H1 (cell line): ENCODE data around the gene GABRG3. TPM values are rescaled to one million over a fixed set of nuclear protein-coding genes. Genes with fewer than 3 reads are reported as not detected.

ENCODE experiments used
- CTCF ChIA-PET: fragments of 300-600 bp; sonication (Branson Sonifier 250); formaldehyde crosslinking; loops from one replicate; lab custom pipeline; 2021; ENCODE audit not compliant: partially characterized antibody; lab: Charles Lee
- POLR2A ChIA-PET: fragments of 300-600 bp; sonication (Branson Sonifier 250); formaldehyde crosslinking; loops from one replicate; lab custom pipeline; 2021; ENCODE audit warnings: inconsistent platforms; ENCODE audit not compliant: partially characterized antibody; lab: Charles Lee
- DNase-seq, 2 experiments: peaks; one replicate each; pipeline versions ENCODE4 v3.0.0 to v3.0.0-alpha.2; 2010 to 2022; ENCODE audit warnings: low spot score in 2 of 2, low read depth in 1 of 2, mixed read lengths in 1 of 2
- FAIRE-seq: peaks from 2 replicates; lab custom pipeline; 2011; peaks lifted over from hg19 to GRCh38; lab: Jason Lieb, UNC
- H2AFZ ChIP-seq: 2 replicates; pipeline ENCODE4 v1.8.1; 2012; ENCODE audit warnings: low read length, inconsistent platforms
- H2AK5ac ChIP-seq: 2 replicates; pipeline ENCODE4 v1.6.1; 2013; ENCODE audit warnings: low read depth, low read length
- H2BK120ac ChIP-seq: replicated peaks from 2 replicates; pipeline ENCODE3; 2013; ENCODE audit warnings: low read depth, low read length, inconsistent platforms
- H2BK12ac ChIP-seq: 2 replicates; pipeline ENCODE4 v1.6.1; 2013; ENCODE audit warnings: low read depth, low read length
- H2BK15ac ChIP-seq: 2 replicates; pipeline ENCODE4 v1.6.1; 2013; ENCODE audit warnings: low read length
- H2BK20ac ChIP-seq: 2 replicates; pipeline ENCODE4 v1.6.1; 2013; ENCODE audit warnings: low read length
- H2BK5ac ChIP-seq: 2 replicates; pipeline ENCODE4 v1.6.1; 2013; ENCODE audit warnings: low read depth, low read length
- H3K14ac ChIP-seq: 2 replicates; pipeline ENCODE4 v1.6.1; 2013; ENCODE audit warnings: inconsistent platforms; ENCODE audit not compliant: insufficient read length
- H3K18ac ChIP-seq: 2 replicates; pipeline ENCODE4 v1.6.1; 2013; ENCODE audit warnings: low read length; ENCODE audit errors: extremely low read depth
- H3K23ac ChIP-seq: 2 replicates; pipeline ENCODE4 v1.6.1; 2013; ENCODE audit warnings: inconsistent platforms; ENCODE audit not compliant: insufficient read length
- H3K23me2 ChIP-seq: 2 replicates; pipeline ENCODE4 v1.6.1; 2013; ENCODE audit warnings: low read depth, low read length
- H3K27ac ChIP-seq: 2 replicates; pipeline ENCODE4 v1.6.1; 2011; ENCODE audit warnings: low read depth, low read length, inconsistent platforms
- H3K27me3 ChIP-seq, 4 experiments: replicated peaks in 1 of 4; 1 replicate in 1 of 4; 2 replicates in 3 of 4; pipeline versions ENCODE4 v1.6.1 to v1.8.1; 2011 to 2013; ENCODE audit warnings: low read length in 3 of 4, mild to moderate bottlenecking in 3 of 4, inconsistent platforms in 2 of 4, mixed read lengths in 2 of 4, moderate library complexity in 1 of 4; ENCODE audit not compliant: control insufficient read depth in 3 of 4, insufficient read depth in 3 of 4; ENCODE audit errors: extremely low read depth in 1 of 4
- H3K36me3 ChIP-seq, 4 experiments: 2 replicates each; pipeline versions ENCODE4 v1.6.1 to v1.8.1; 2011 to 2013; ENCODE audit warnings: mild to moderate bottlenecking in 4 of 4, low read length in 3 of 4, moderate library complexity in 2 of 4, control low read depth in 1 of 4, inconsistent platforms in 1 of 4; ENCODE audit not compliant: insufficient read depth in 4 of 4, control insufficient read depth in 2 of 4
- H3K4ac ChIP-seq: replicated peaks from 2 replicates; pipeline ENCODE3; 2013; ENCODE audit warnings: low read length, low read depth, mixed read lengths, inconsistent platforms; ENCODE audit not compliant: insufficient read length
- H3K4me1 ChIP-seq, 4 experiments: replicated peaks in 1 of 4; 1 replicate in 1 of 4; 2 replicates in 3 of 4; pipeline versions ENCODE4 v1.6.1 to v1.8.1; 2011 to 2013; ENCODE audit warnings: low read length in 3 of 4, inconsistent platforms in 2 of 4, mixed read lengths in 1 of 4; ENCODE audit not compliant: insufficient read depth in 4 of 4, control insufficient read depth in 3 of 4
- H3K4me2 ChIP-seq, 2 experiments: 2 replicates each; pipeline versions ENCODE4 v1.6.1 to v1.8.1; 2011 to 2013; ENCODE audit warnings: low read depth in 2 of 2, low read length in 2 of 2, control low read depth in 1 of 2, inconsistent platforms in 1 of 2, mild to moderate bottlenecking in 1 of 2; ENCODE audit not compliant: insufficient read depth in 1 of 2
- H3K4me3 ChIP-seq, 4 experiments: fragments of 200-600, 300-600 bp in 1 of 4; sonication (generic), shearing (Covaris generic), sonication (Bioruptor Twin) in 1 of 4; 2 replicates each; pipeline versions ENCODE4 v1.5.1 to v1.8.1; 2011 to 2016; ENCODE audit warnings: low read length in 4 of 4, low read depth in 3 of 4, control low read depth in 2 of 4, inconsistent platforms in 2 of 4, mild to moderate bottlenecking in 2 of 4, mixed read lengths in 1 of 4, moderate library complexity in 1 of 4; ENCODE audit not compliant: insufficient read depth in 2 of 4; ENCODE audit errors: extremely low read depth in 1 of 4
- H3K56ac ChIP-seq: replicated peaks from 2 replicates; pipeline ENCODE3; 2013; ENCODE audit warnings: low read depth, mild to moderate bottlenecking, mixed read lengths, low read length, inconsistent platforms; ENCODE audit not compliant: insufficient read length
- H3K79me1 ChIP-seq: 2 replicates; pipeline ENCODE4 v1.6.1; 2013; ENCODE audit warnings: low read depth, low read length, control low read depth
- H3K79me2 ChIP-seq, 2 experiments: 2 replicates each; pipeline versions ENCODE4 v1.6.1 to v1.8.1; 2012 to 2013; ENCODE audit warnings: low read length in 2 of 2, mild to moderate bottlenecking in 2 of 2, inconsistent platforms in 1 of 2; ENCODE audit not compliant: insufficient read depth in 2 of 2, control insufficient read depth in 1 of 2
- H3K9ac ChIP-seq, 4 experiments: replicated peaks in 1 of 4; 1 replicate in 1 of 4; 2 replicates in 3 of 4; pipeline versions ENCODE4 v1.6.1 to v1.8.1; 2011 to 2013; ENCODE audit warnings: low read depth in 3 of 4, low read length in 3 of 4, control low read depth in 2 of 4, mild to moderate bottlenecking in 2 of 4, moderate library complexity in 2 of 4, inconsistent platforms in 1 of 4; ENCODE audit errors: extremely low read depth in 1 of 4
- H3K9me3 ChIP-seq, 2 experiments: 2 replicates each; pipeline versions ENCODE4 v1.6.1 to v1.8.1; 2012 to 2013; ENCODE audit warnings: mild to moderate bottlenecking in 2 of 2, moderate library complexity in 2 of 2, control low read depth in 1 of 2, inconsistent platforms in 1 of 2, low read depth in 1 of 2, low read length in 1 of 2, mixed read lengths in 1 of 2; ENCODE audit not compliant: insufficient read depth in 2 of 2
- H4K20me1 ChIP-seq, 2 experiments: replicated peaks in 1 of 2; 2 replicates each; pipeline versions ENCODE3 to v1.8.1; 2011 to 2013; ENCODE audit warnings: inconsistent platforms in 2 of 2, low read length in 2 of 2, mild to moderate bottlenecking in 1 of 2; ENCODE audit not compliant: insufficient read depth in 2 of 2, control insufficient read depth in 1 of 2
- H4K5ac ChIP-seq: 2 replicates; pipeline ENCODE4 v1.6.1; 2013; ENCODE audit warnings: low read length, low read depth, mixed read lengths, inconsistent platforms; ENCODE audit not compliant: insufficient read length
- H4K8ac ChIP-seq: 2 replicates; pipeline ENCODE4 v1.8.0; 2013; ENCODE audit warnings: mild to moderate bottlenecking, moderate library complexity, low read length, inconsistent platforms; ENCODE audit not compliant: insufficient read depth; ENCODE audit errors: extremely low read depth
- H4K91ac ChIP-seq: replicated peaks from 2 replicates; pipeline ENCODE3; 2013; ENCODE audit warnings: low read length, mixed read lengths, inconsistent platforms; ENCODE audit not compliant: insufficient read length
- ATF3 ChIP-seq: IDR thresholded peaks from 2 replicates; pipeline ENCODE4 v1.6.1; 2011; ENCODE audit warnings: low read depth, mild to moderate bottlenecking, low read length; ENCODE audit not compliant: insufficient read depth
- CTBP2 ChIP-seq: IDR thresholded peaks from 2 replicates; pipeline ENCODE4 v1.7.0; 2011; ENCODE audit warnings: borderline replicate concordance, mild to moderate bottlenecking, moderate library complexity, mixed read lengths, low read length; ENCODE audit not compliant: insufficient read depth, insufficient read length
- GABPA ChIP-seq: IDR thresholded peaks from 2 replicates; pipeline ENCODE4 v1.6.1; 2011; ENCODE audit warnings: mild to moderate bottlenecking, low read length, moderate library complexity, borderline replicate concordance; ENCODE audit not compliant: insufficient read depth
- HDAC6 ChIP-seq: IDR thresholded peaks from one replicate; pipeline ENCODE4 v1.7.1; 2012; ENCODE audit warnings: low read depth, mild to moderate bottlenecking, inconsistent platforms, low read length, moderate library complexity
- KDM1A ChIP-seq: fragments of 200-600, 300-600 bp; sonication (generic); IDR thresholded peaks from 2 replicates; pipeline ENCODE4 v1.7.1; 2016; ENCODE audit warnings: mild to moderate bottlenecking, low read length, borderline replicate concordance
- POLR2AphosphoS5 ChIP-seq: IDR thresholded peaks from 2 replicates; pipeline ENCODE4 v1.6.1; 2011; ENCODE audit warnings: low read depth, low read length
- POU5F1 ChIP-seq: IDR thresholded peaks from 2 replicates; pipeline ENCODE4 v1.6.1; 2011; ENCODE audit warnings: low read depth, mild to moderate bottlenecking, low read length, moderate library complexity
- RNF2 ChIP-seq: fragments of 200-900, 300-1000 bp; sonication (generic); IDR thresholded peaks from 2 replicates; pipeline ENCODE4 v1.7.1; 2016; ENCODE audit warnings: borderline replicate concordance, low read depth, mild to moderate bottlenecking, antibody characterized with exemption, low read length; ENCODE audit not compliant: poor library complexity, severe bottlenecking; ENCODE audit errors: missing control alignments
- SP1 ChIP-seq: IDR thresholded peaks from 2 replicates; pipeline ENCODE4 v1.6.1; 2011; ENCODE audit warnings: low read depth, low read length
- USF2 ChIP-seq: IDR thresholded peaks from 2 replicates; pipeline ENCODE4 v1.6.1; 2011; ENCODE audit warnings: low read length, improper control_type of control experiment
- WGBS, 2 experiments: shearing (Covaris generic) in 1 of 2; methylation state at CpG; one replicate each; pipeline versions ENCODE4 v1.1.6 to v1.1.7; 2013 to 2015; ENCODE audit warnings: low lambda C conversion rate in 2 of 2, mixed read lengths in 2 of 2, inconsistent platforms in 1 of 2, low coverage in 1 of 2, missing lambda C conversion rate in 1 of 2; ENCODE audit not compliant: insufficient replicate concordance in 2 of 2, insufficient coverage in 1 of 2, insufficient read length in 1 of 2; ENCODE audit errors: extremely low coverage in 1 of 2, missing lambda C conversion rate in 1 of 2; 5-methylcytosine and 5-hydroxymethylcytosine counted together
- polyA plus RNA-seq, 7 experiments: library from polyadenylated mRNA; depleted of rRNA in 3 of 7; stranded (reverse) in 5 of 7; unstranded in 2 of 7; fragments of >200 nt in 5 of 7; fragments of 200-250 nt in 2 of 7; gene quantifications; 1 replicate in 5 of 7; 2 replicates in 1 of 7; 4 replicates in 1 of 7; pipeline versions ENCODE4 v1.2.1 to v1.2.3, GENCODE V29; 2011 to 2013; ENCODE audit warnings: missing spikeins in 2 of 7, mixed read lengths in 2 of 7
- total RNA-seq: library from RNA; stranded (reverse); fragmentation: NEBNext Ultra II Directional; extraction: Animal tissue kit (Norgen Biotek cat#: 25700); gene quantifications from 2 replicates; pipeline ENCODE4 v1.2.1, GENCODE V29; 2021

The GABRG3 gene
- total and polyA plus RNA-seq, 2 of the 8 experiments (the other 6 are each of a cell fraction or from before 2014, with no cell fraction given): 0.17 to 0.80 TPM

GRCh38 chr15:27271258-27271657 lies 300.3 kb downstream of the GABRG3 start:
- H2AFZ ChIP-seq: peak overlapping the region; percentile 26; the same call in 1 of the 2 replicates
- no peak overlapping the region for H3K27ac ChIP-seq
- ChIA-PET POLR2A (no interaction called here), CTCF (interaction anchor here (0.9 to 1.2 kb wide), 3 partner anchors 26 to 88 kb away, joined by 3 to 5 read pairs (median 4); no protein-coding TSS in a partner anchor)
- no peak overlapping the region for H3K4ac ChIP-seq
- no peak overlapping the region for H3K56ac ChIP-seq
- no peaks in the 10 kb centered on the region for H3K79me2 ChIP-seq
- H3K23ac ChIP-seq: no peak overlapping the region
- H2BK5ac ChIP-seq: no peak overlapping the region; the same call in 1 of the 2 replicates
- H3K4me1 ChIP-seq: peaks cover 0 to 11% (median 5%) of the 10 kb centered on the region in 4 experiments; a peak in 5 of 7 replicates
- H2BK15ac ChIP-seq: no peak overlapping the region
- WGBS, 2 experiments: 86% methylated on average over 15 of the region's 15 CpGs; no CpG with 5 or more reads in 1 of the 2 experiments
- no peaks in the 10 kb centered on the region for H3K79me1 ChIP-seq
- no peak overlapping the region for H4K91ac ChIP-seq
- H3K4me3 ChIP-seq: no peak overlapping the region
- H4K8ac ChIP-seq: no peak overlapping the region
- no peak overlapping the region for H3K18ac ChIP-seq
- H3K9me3 ChIP-seq: no peaks in the 10 kb centered on the region
- H2AK5ac ChIP-seq: no peak overlapping the region
- H3K23me2 ChIP-seq: no peaks in the 10 kb centered on the region
- H3K14ac ChIP-seq: no peak overlapping the region
- TF ChIP-seq USF2 (no peak), GABPA (no peak), HDAC6 (no peak), KDM1A (no peak), POLR2AphosphoS5 (no peak), RNF2 (no peak), ATF3 (no peak), SP1 (no peak), POU5F1 (no peak), CTBP2 (no peak)
- peak in 1 of 2 experiments; percentile 64 for DNase-seq
- no peaks in the 10 kb centered on the region for H4K20me1 ChIP-seq
- no peaks in the 10 kb centered on the region for H3K27me3 ChIP-seq
- H3K9ac ChIP-seq: no peak overlapping the region
- H3K36me3 ChIP-seq: no peaks in the 10 kb centered on the region
- no peak overlapping the region for H4K5ac ChIP-seq
- FAIRE-seq: no peak
- no peak overlapping the region; the same call in 1 of the 2 replicates for H2BK12ac ChIP-seq
- H2BK120ac ChIP-seq: no peak overlapping the region
- 0 out of 4 replicates have a peak overlapping the region, but pooled peaks of 1 of the 2 experiments have one; percentile 17 for H3K4me2 ChIP-seq
- H2BK20ac ChIP-seq: no peak overlapping the region
